K562 (cell line): ENCODE measurements around the gene RAB3GAP2. TPM values are rescaled to one million over a fixed set of nuclear protein-coding genes. Genes with fewer than 3 reads are reported as not detected.

Experiments
- CTCF ChIP-seq, 3 experiments: IDR thresholded peaks in 2 of 3; conservative IDR thresholded peaks in 1 of 3; 2 replicates each; pipeline ENCODE4 v1.5.1; 2011 to 2012; ENCODE audit warnings: low read length in 3 of 3, mild to moderate bottlenecking in 3 of 3, control low read depth in 2 of 3, improper control_type of control experiment in 1 of 3, inconsistent platforms in 1 of 3, low read depth in 1 of 3, mixed read lengths in 1 of 3, moderate library complexity in 1 of 3; ENCODE audit not compliant: insufficient read depth in 2 of 3
- CXXC5 ChIP-seq: fragments of 250-450 bp; sonication (Bioruptor Pico); IDR thresholded peaks from 2 replicates; pipeline ENCODE4 v1.8.0; 2022; ENCODE audit warnings: inconsistent platforms, mild to moderate bottlenecking, moderate library complexity
- DDX20 ChIP-seq: fragments of 450-650 bp; IDR thresholded peaks from 2 replicates; pipeline ENCODE4 v1.6.1; 2016; ENCODE audit warnings: missing genetic modification characterization, low read depth, mild to moderate bottlenecking, missing compliant biosample characterization, moderate library complexity
- ELF4 ChIP-seq: fragments of 450-650 bp; formaldehyde crosslinking; IDR thresholded peaks from 2 replicates; pipeline ENCODE4 v1.4.0; 2022; ENCODE audit warnings: missing genetic modification characterization
- FOS ChIP-seq: IDR thresholded peaks from 3 replicates; pipeline ENCODE4 v1.6.1; 2011; ENCODE audit not compliant: insufficient read length; ENCODE audit errors: extremely low read depth
- HDAC8 ChIP-seq: fragments of 450-650 bp; IDR thresholded peaks from 2 replicates; pipeline ENCODE4 v1.6.1; 2016; ENCODE audit warnings: mild to moderate bottlenecking, missing genetic modification characterization, moderate library complexity, missing compliant biosample characterization
- LARP7 ChIP-seq: fragments of 450-650 bp; IDR thresholded peaks from 2 replicates; pipeline ENCODE4 v1.6.1; 2016
- MEF2D ChIP-seq: conservative IDR thresholded peaks from 2 replicates; pipeline ENCODE4 v1.6.1; 2016; ENCODE audit warnings: low read depth, missing genetic modification characterization, missing compliant biosample characterization
- MYNN ChIP-seq, 2 experiments: sonication (generic); formaldehyde crosslinking in 1 of 2; IDR thresholded peaks; 2 replicates each; pipeline versions ENCODE4 v1.5.0 to v1.6.1; 2016 to 2020; ENCODE audit warnings: antibody characterized with exemption in 1 of 2, missing genetic modification reagents in 1 of 2
- NR3C1 ChIP-seq: sonication (generic); formaldehyde crosslinking; IDR thresholded peaks from 2 replicates; pipeline ENCODE4 v1.8.1; 2022; ENCODE audit warnings: missing genetic modification reagents
- NR4A1 ChIP-seq, 2 experiments: fragments of 250-450 bp in 1 of 2; fragments of 450-650 bp in 1 of 2; sonication (Bioruptor Pico) in 1 of 2; IDR thresholded peaks; 2 replicates each; pipeline versions ENCODE4 v1.4.0 to v1.6.1; 2016 to 2020; ENCODE audit warnings: mild to moderate bottlenecking in 2 of 2, missing compliant biosample characterization in 1 of 2, missing genetic modification characterization in 1 of 2, moderate library complexity in 1 of 2
- PCBP1 ChIP-seq: fragments of 200-400 bp; formaldehyde crosslinking; IDR thresholded peaks from 2 replicates; pipeline ENCODE4 v1.6.1; 2018; ENCODE audit warnings: mild to moderate bottlenecking, low read depth, low read length; ENCODE audit not compliant: poor library complexity, severe bottlenecking
- POLR2B ChIP-seq: fragments of 450-650 bp; IDR thresholded peaks from 2 replicates; pipeline ENCODE4 v1.6.1; 2018; ENCODE audit warnings: low read depth; ENCODE audit not compliant: partially characterized antibody
- PTRF ChIP-seq: fragments of 450-650 bp; IDR thresholded peaks from 2 replicates; pipeline ENCODE4 v1.6.1; 2016; ENCODE audit warnings: mild to moderate bottlenecking, missing genetic modification characterization, missing compliant biosample characterization
- PTTG1 ChIP-seq: fragments of 450-650 bp; IDR thresholded peaks from 2 replicates; pipeline ENCODE4 v1.6.1; 2016; ENCODE audit warnings: low read depth, mild to moderate bottlenecking, missing genetic modification characterization, missing compliant biosample characterization
- PYGO2 ChIP-seq: fragments of 450-650 bp; IDR thresholded peaks from 2 replicates; pipeline ENCODE4 v1.6.1; 2016; ENCODE audit warnings: mild to moderate bottlenecking, missing genetic modification characterization, moderate library complexity, missing compliant biosample characterization
- RBM17 ChIP-seq: fragments of 200-400 bp; formaldehyde crosslinking; IDR thresholded peaks from 2 replicates; pipeline ENCODE4 v1.6.1; 2017; ENCODE audit warnings: low read depth, mild to moderate bottlenecking, low read length, borderline replicate concordance
- RBM39 ChIP-seq: fragments of 200-400 bp; formaldehyde crosslinking; optimal IDR thresholded peaks from 2 replicates; pipeline ENCODE3; 2018; ENCODE audit warnings: low read depth, low read length
- SIN3A ChIP-seq, 2 experiments: fragments of 150-350 bp in 1 of 2; IDR thresholded peaks; 2 replicates each; pipeline ENCODE4 v1.6.1; 2011 to 2016; ENCODE audit warnings: borderline replicate concordance in 2 of 2, low read depth in 2 of 2, low read length in 2 of 2, mild to moderate bottlenecking in 2 of 2, moderate library complexity in 2 of 2; ENCODE audit not compliant: control insufficient read depth in 1 of 2
- SMAD3 ChIP-seq: fragments of 450-650 bp; formaldehyde crosslinking; conservative IDR thresholded peaks from 2 replicates; pipeline ENCODE4 v1.4.0; 2020; ENCODE audit warnings: mild to moderate bottlenecking
- SMAD4 ChIP-seq: fragments of 250-450 bp; sonication (Bioruptor Pico); conservative IDR thresholded peaks from 2 replicates; pipeline ENCODE4 v1.8.0; 2021; ENCODE audit warnings: inconsistent platforms, mild to moderate bottlenecking, moderate library complexity
- SREBF2 ChIP-seq: sonication (generic); formaldehyde crosslinking; IDR thresholded peaks from 2 replicates; pipeline ENCODE4 v1.4.0; 2020; ENCODE audit warnings: mild to moderate bottlenecking, missing genetic modification reagents
- SUPT5H ChIP-seq: fragments of 450-650 bp; IDR thresholded peaks from 2 replicates; pipeline ENCODE4 v1.6.1; 2016
- ZNF311 ChIP-seq: fragments of 250-450 bp; sonication (Bioruptor Pico); IDR thresholded peaks from 2 replicates; pipeline ENCODE4 v1.4.0; 2020; ENCODE audit warnings: mild to moderate bottlenecking, moderate library complexity
- ZNF583 ChIP-seq: fragments of 250-450 bp; sonication (Bioruptor Pico); IDR thresholded peaks from 2 replicates; pipeline ENCODE4 v1.4.0; 2020
- polyA plus RNA-seq, 8 experiments: library from polyadenylated mRNA; depleted of rRNA in 4 of 8; stranded (reverse) in 5 of 8; unstranded in 3 of 8; fragments of >200 nt; fragmentation: Nextera tagmentation in 2 of 8; fragmentation: Illumina TruSeq in 1 of 8; extraction: Ambion mirVana in 2 of 8; extraction: Trizol in 1 of 8; gene quantifications; 2 replicates each; pipeline versions ENCODE4 v1.2.1 to v1.2.3, GENCODE V29; 2011 to 2014; ENCODE audit warnings: inconsistent platforms in 1 of 8, missing spikeins in 1 of 8
- total RNA-seq, 7 experiments: library from RNA; depleted of rRNA in 6 of 7; stranded (reverse); fragments of >200 nt in 6 of 7; fragmentation: Illumina TruSeq in 2 of 7; extraction: Trizol in 2 of 7; gene quantifications; 2 replicates each; pipeline versions ENCODE4 v1.2.1 to v1.2.3, GENCODE V29; 2011 to 2021; ENCODE audit warnings: low replicate concordance in 1 of 7
- TF ChIP-seq, protein P1 (sequence below), 3 experiments: fragments of 200-800 bp in 1 of 3; sonication (Bioruptor generic) in 1 of 3; sonication (generic) in 1 of 3; formaldehyde crosslinking in 1 of 3; IDR thresholded peaks; 2 replicates each; pipeline versions ENCODE4 v1.6.1 to v1.8.0; 2016 to 2022; ENCODE audit warnings: mild to moderate bottlenecking in 2 of 3, missing compliant biosample characterization in 2 of 3, missing genetic modification characterization in 2 of 3, missing genetic modification reagents in 1 of 3
- TF ChIP-seq, protein P2 (sequence below): fragments of 250-450 bp; sonication (Bioruptor Pico); IDR thresholded peaks from 2 replicates; pipeline ENCODE4 v1.6.1; 2021; ENCODE audit warnings: mild to moderate bottlenecking

RAB3GAP2 gene
- total and polyA plus RNA-seq, 9 of the 15 experiments (the other 6 are each of a cell fraction or from before 2014, with no cell fraction given): 14.1 to 69.1 (median 32.2) TPM

- TF ChIP-seq PCBP1: no peak
- TF ChIP-seq CXXC5 (CRISPR knock-in tag): peak; percentile 44; the same call in 1 of the 2 replicates
- no peak for TF ChIP-seq LARP7
- peak; percentile 75 for TF ChIP-seq SMAD4 (CRISPR knock-in tag)
- no peak for TF ChIP-seq POLR2B
- peak; percentile 81; the same call in 1 of the 2 replicates for TF ChIP-seq SMAD3
- TF ChIP-seq MEF2D (tag): peak; percentile 55; the same call in 1 of the 2 replicates
- no peak for TF ChIP-seq RBM17
- TF ChIP-seq PTRF: peak; percentile 64
- no peak for TF ChIP-seq NR3C1 (CRISPR knock-in tag)
- TF ChIP-seq FOS: no peak
- no peak for TF ChIP-seq SREBF2 (CRISPR knock-in tag)
- TF ChIP-seq HDAC8 (tag): no peak
- peak; percentile 62; the same call in 1 of the 2 replicates for TF ChIP-seq ZNF583 (CRISPR knock-in tag)
- TF ChIP-seq NR4A1 (CRISPR knock-in tag; IDR thresholded peaks at IDR 0.05): no peak
- peak; percentile 88; the same call in 1 of the 2 replicates for TF ChIP-seq NR4A1 (tag; IDR thresholded peaks at IDR 0.05)
- no peak for TF ChIP-seq RBM39
- TF ChIP-seq SUPT5H: no peak
- TF ChIP-seq ZNF311 (CRISPR knock-in tag): peak; percentile 64
- TF ChIP-seq, protein P1, sequence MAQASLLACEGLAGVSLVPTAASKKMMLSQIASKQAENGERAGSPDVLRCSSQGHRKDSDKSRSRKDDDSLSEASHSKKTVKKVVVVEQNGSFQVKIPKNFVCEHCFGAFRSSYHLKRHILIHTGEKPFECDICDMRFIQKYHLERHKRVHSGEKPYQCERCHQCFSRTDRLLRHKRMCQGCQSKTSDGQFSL (CRISPR knock-in tag; IDR thresholded peaks at IDR 0.05): no peak
- TF ChIP-seq, protein P1 (tag; IDR thresholded peaks at IDR 0.05): 0 out of 4 replicates have a peak, but pooled peaks of 1 of the 2 experiments have one; percentile 50
- no peak for TF ChIP-seq ELF4 (CRISPR knock-in tag)
- 0 out of 2 replicates have a peak, but pooled peaks have one; percentile 64 for TF ChIP-seq PYGO2 (tag)
- TF ChIP-seq, protein P2, sequence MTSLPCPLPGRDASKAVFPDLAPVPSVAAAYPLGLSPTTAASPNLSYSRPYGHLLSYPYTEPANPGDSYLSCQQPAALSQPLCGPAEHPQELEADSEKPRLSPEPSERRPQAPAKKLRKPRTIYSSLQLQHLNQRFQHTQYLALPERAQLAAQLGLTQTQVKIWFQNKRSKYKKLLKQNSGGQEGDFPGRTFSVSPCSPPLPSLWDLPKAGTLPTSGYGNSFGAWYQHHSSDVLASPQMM: no peak
- no peak for TF ChIP-seq MYNN (IDR thresholded peaks at IDR 0.05)
- TF ChIP-seq MYNN (CRISPR knock-in tag; IDR thresholded peaks at IDR 0.05): no peak
- peak; percentile 68; the same call in 1 of the 2 replicates for TF ChIP-seq DDX20 (tag)
- peak; percentile 83 for TF ChIP-seq PTTG1 (tag)
- no peak for TF ChIP-seq CTCF (IDR thresholded peaks at IDR 0.05 in 2 of 3, conservative IDR thresholded peaks at IDR 0.05 in 1 of 3; ENCODE audit: insufficient read depth in 2 of 3, low read depth in 1 of 3, low read length in 3 of 3)
- no peak for TF ChIP-seq SIN3A (IDR thresholded peaks at IDR 0.05; ENCODE audit: borderline replicate concordance in 2 of 2, control insufficient read depth in 1 of 2, low read depth in 2 of 2, low read length in 2 of 2)
Measured at GRCh38 chr1:220275430-220275829, 3.2 kb upstream of the RAB3GAP2 start (continued).
